ENCODE measurements around the gene ARRB1.

GRCh38 chr11:75225794-75226193 is 125.7 kb downstream of the ARRB1 start:
- TF ChIP-seq POLR2A (IDR thresholded peaks at IDR 0.05) (no peak), POLR2AphosphoS5 (IDR thresholded peaks at IDR 0.05; ENCODE audit: insufficient read depth in 1 of 2, low read depth in 1 of 2) (no peak)
